ENCODE measurements around the gene GFOD1.

Gene GFOD1

DNA sequence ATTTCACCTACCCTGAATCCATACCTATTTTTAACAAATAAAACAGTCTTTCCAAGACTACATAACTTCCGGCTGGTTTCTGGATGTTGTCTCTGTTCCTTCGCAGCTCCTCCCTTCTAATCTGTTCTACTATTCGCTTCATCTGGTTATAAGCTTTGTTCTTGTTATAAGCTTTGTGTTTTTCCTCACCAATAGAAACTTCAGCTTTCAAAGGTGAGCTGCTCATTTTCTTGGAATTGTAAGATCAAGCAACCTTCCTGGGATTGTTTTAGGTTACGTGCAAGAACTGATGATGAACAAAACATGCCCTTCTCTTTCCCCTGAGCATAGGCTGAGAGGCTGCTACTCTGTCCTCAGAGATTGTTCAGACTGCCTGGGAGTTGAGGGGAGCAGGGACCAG, 2.1 kb downstream of the GFOD1 start:
- TF ChIP-seq CTCF (IDR thresholded peaks at IDR 0.05; ENCODE audit: insufficient read depth, missing control alignments) = no peak
- FAIRE-seq = no peak

GRCh38 chr6:13484827-13485226, 2.6 kb downstream of the GFOD1 start:
- no peak for DNase-seq (ENCODE audit: insufficient read length, low spot score)
- FAIRE-seq = no peak
- TF ChIP-seq CTCF (IDR thresholded peaks at IDR 0.05; ENCODE audit: insufficient read depth, missing control alignments) = no peak

More for the DNA sequence above, 2.1 kb downstream of the GFOD1 start:
- DNase-seq (ENCODE audit: insufficient read length, low spot score) = no peak

GRCh38 chr6:13484138-13484708, 3.2 kb downstream of the GFOD1 start:
- FAIRE-seq = no peak
- no peak for DNase-seq (ENCODE audit: insufficient read length, low spot score)
- TF ChIP-seq CTCF (IDR thresholded peaks at IDR 0.05; ENCODE audit: insufficient read depth, missing control alignments) = no peak

- FAIRE-seq = no peak
- no peak for TF ChIP-seq CTCF (IDR thresholded peaks at IDR 0.05; ENCODE audit: insufficient read depth, missing control alignments)
- no peak for DNase-seq (ENCODE audit: insufficient read length, low spot score)
These were observed 6.5 kb downstream of the GFOD1 start for GRCh38 chr6:13480631-13481501.

DNA sequence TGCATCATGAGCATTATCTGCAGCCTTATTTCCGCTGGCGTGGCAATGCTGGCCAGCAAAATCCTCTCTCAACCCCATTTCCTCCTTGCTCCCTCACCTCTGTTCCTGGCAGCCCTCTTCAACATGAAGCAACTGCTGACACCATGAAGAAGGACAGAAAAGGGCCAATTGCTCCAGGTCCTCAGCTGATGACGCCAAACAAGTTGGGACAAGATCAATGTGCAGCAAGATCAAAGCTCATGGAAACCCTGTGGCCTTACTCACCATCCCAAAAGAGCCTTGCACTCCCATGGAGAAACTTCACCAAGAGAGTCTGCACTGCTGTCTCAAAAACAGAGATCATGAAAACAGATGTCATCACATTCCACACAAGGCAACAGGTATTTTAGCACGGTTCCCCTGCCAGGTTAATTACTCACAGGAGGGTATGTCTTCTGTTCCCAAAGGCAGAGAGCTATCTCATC, 7.4 kb downstream of the GFOD1 start:
- TF ChIP-seq CTCF (IDR thresholded peaks at IDR 0.05; ENCODE audit: insufficient read depth, missing control alignments) = no peak
- FAIRE-seq (no peak), DNase-seq (ENCODE audit: insufficient read length, low spot score) (no peak)

DNA sequence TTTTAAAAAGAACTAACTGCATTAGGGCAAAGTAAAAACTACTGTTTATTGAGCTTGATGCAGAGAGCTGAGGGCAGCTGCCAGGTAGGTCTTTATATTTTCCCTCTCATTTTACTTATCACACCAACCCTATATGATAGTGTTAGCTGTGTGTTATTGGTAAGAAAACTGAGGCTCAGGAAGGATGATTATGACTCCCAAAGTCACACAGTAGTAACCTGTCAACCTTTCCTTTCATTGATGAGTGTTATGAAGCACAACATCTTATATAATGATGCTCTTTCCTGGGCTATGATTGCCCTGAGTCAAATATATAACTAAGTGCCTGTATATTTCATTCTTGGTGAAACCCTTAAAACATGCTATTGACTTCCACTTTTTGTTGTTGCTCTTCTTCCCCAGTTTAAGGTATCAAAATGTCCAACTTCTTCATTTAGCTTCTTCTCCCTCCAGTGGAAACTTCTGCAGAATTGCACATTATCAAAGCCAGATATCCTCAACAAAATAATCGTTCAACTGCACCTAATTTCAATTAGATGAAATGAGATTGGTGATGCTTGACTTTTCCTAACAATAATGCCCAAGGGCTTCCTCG, 8.1 kb downstream of the GFOD1 start:
- DNase-seq (ENCODE audit: insufficient read length, low spot score) (no peak), FAIRE-seq (no peak)

More for the DNA sequence above, 8.1 kb downstream of the GFOD1 start:
- no peak for TF ChIP-seq CTCF (IDR thresholded peaks at IDR 0.05; ENCODE audit: insufficient read depth, missing control alignments)

Data from D721Med (cell line).